HG02943 (cell line): ENCODE data around the gene IFNGR1.
"Not testable (repeated sequence)": the region's sequence is repeated elsewhere in the genome, so short reads cannot be mapped to it uniquely, and the experiment has no call there.

Experiments used
- ATAC-seq: cut with Tn5 transposase; IDR thresholded peaks from one replicate; pipeline ENCODE4 v1.9.1; 2021; ENCODE audit warnings: mild to moderate bottlenecking, low read depth, moderate library complexity; ENCODE audit not compliant: unreplicated experiment

IFNGR1 gene

DNA sequence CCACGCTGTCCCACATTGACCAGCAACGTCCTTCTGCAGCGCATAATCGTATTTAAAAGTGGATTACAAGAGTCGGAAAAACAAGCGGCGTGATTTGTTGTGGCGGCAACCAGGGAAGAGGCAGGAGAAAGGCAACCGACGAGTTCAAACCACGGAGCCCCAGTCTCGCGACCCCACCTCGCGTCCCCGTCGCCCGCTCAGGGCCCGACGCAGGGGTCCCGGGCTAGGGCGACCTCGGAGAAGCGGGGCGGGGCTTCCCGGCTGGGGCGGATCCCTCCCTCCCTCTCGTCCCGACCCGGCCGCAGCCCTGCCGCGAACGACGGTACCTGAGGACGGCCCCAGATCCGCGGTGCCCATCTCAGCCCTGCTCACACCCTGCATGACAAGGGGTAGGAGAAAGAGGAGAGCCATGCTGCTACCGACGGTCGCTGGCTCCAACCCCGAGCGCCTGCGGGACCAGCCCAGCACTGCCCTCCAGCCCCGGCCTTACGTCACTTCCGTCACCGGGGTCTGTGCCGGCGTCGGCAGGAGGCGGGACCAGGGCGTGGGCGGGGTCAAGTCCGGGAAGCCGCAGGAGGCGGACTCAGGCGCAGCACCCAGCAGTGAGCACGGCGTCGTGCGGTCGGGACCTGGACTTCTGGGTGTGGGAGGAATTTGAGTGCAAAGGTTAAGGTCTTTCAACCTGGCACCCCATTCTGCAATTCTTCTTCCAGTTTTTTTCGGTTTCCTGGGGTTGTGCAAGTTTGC, at the start of gene IFNGR1:
TSS of gene IFNGR1 (minus strand) at position 469 of the 747 bp plus-strand sequence. CDS start at position 411, 58 bp downstream.
- peak; percentile 95 for ATAC-seq

DNA sequence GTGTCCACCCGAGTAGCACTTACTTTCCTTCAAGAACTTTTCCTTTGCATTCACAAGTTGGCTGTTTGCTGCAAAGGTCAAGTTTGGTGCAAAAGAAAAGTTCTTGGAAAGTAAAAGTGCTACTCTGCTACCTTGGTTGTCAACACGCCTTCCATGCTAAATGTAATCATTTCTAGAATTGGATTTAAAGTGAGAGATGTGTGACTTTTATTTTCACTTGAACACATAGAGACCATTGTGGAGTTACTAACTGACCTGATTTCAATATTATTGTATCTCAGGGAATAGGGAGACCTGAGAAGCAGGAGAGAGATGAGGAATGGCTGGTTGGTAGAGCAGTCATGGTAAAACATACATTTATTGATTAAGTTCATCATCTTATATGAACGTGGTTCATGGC, 49.7 kb upstream of the IFNGR1 start:
- ATAC-seq, result no peak

DNA sequence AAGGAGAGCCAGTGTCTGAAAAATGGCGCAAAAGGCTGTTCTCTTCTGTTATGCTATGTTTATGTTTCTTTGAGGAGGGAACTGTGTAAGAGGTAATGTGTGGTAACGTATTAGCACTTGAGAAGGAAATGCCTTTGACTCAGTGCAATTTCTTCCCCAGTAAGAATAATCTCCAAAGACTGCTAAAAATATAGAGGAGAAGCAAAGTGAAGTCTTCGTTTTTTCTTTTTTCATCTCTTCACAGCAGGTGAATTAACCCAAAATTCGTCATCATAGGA, 47.1 kb upstream of the IFNGR1 start:
- ATAC-seq, result no peak

DNA sequence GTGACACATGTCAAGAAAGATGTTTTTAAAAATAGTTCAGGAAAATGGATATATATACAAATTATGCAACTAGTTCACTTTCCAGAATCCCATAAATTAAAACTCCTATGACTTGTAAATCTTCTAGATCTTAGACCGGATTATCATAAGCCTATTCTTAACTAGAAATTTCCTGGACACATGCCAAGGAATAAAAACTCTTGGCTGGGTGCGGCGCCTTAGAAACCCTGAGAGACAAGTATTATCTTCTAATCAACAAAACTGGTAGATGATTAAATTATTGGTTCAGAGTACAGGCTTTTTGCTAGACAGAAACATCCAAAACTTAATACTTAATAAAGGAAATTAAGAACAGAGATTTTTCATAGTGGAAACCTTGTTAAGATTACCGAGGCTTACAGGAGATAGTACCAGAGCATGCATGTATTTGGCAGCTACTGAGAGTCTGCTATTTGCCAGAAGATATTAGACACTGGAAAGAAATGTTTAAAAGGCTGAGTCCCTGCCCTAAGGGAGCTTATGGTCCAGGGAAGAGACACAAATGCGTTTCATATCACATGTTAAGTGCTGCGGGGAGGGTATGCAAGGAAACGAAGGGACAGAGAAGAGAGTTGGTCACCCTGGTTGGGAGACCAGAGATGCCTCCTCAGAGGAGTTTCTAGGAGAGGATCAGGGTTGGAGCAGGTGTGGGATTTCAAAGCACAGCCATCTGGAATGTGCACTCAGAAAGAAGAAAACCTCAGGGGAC, 46.5 kb upstream of the IFNGR1 start:
- ATAC-seq, result no peak

DNA sequence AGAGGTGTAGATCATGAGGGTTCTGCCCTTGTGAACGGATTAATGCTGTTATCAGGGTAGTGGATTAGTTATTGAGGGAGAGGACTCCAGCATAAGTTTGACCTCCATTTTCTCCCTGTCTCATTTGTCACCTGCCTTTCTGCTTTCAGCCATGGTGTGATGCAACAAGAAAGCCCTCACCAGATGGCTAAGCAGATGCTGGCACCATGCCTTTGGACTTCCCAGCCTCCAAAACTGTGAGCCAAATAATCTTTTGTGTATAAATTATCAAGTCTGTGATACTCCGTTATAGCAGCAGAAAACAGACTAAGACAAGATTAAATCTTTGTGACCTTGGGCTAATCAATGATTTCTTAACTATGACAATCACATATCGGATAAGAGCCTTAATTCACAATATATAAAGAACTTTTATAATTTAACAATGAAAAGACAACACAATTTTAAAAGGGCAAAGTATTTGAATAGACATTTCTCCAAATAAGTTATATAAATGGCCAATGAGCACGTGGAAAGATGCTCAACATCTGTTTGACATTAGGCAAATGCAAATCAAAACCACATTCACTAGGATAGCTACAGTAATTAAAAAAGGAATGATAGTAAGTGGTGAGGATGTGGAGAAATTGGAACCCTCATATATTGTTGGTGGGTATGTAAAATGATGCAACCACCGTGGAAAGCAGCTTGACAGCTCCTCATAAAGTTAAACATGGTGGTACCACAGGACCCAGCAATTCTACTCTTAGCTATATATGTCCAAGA, 45.3 kb upstream of the IFNGR1 start:
- ATAC-seq, result no peak

DNA sequence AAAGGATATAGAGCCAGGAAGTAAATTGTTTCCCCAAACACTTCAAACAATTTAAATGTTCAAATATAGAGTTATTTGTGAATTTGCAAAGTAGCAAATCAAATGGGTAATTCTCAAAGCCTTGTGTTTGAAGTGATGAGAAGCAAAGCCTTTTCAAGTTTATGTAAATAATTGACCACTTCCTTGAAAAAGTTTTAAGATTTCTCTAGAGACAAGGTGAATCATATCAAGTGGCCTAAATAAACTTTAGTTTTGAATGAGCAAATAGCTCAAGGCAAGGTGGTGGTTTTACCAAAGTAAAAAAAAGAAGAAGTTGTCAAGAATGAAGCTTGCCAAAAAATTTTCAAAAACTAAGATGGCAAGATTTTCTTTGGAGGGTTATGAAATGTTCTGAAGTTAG, 42.6 kb upstream of the IFNGR1 start:
- ATAC-seq, result no peak

DNA sequence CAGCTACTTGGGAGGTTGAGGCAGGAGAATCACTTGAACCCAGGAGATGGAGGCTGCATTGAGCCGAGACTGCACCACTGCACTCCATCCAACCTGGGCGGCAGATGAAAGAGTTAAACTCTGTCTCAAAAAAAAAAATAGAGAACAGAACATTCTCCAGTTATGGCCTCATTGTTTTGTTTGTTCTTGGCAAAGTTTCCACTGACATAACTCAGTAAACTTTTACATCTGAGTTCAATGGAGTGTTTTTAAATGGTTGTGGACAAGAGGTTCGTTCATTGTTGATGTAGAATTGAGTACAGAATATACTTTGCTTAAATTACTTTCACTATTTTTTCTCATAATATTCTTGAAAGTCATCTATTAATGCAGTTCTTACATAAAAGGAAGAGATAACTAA, 42.2 kb upstream of the IFNGR1 start:
- ATAC-seq, result no peak

DNA sequence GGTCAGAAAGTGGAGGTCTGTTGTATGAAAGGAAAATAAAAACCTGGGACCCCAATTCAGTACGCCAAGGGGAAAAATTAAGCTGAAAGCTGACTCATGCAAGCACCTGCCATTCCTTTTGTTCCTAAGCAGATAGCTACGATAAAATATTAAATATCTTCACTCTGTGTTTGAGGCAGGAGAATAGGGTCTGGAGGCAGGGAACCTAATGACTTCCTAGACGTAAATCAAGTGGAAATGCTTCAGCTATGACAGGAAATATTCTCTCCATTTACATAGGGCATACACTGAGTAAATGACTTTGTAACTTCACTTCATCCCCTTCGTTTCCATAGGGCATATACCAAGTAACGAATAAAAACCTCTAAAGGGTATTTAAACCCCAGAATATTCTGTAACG, 41.0 kb upstream of the IFNGR1 start:
- no peak for ATAC-seq

DNA sequence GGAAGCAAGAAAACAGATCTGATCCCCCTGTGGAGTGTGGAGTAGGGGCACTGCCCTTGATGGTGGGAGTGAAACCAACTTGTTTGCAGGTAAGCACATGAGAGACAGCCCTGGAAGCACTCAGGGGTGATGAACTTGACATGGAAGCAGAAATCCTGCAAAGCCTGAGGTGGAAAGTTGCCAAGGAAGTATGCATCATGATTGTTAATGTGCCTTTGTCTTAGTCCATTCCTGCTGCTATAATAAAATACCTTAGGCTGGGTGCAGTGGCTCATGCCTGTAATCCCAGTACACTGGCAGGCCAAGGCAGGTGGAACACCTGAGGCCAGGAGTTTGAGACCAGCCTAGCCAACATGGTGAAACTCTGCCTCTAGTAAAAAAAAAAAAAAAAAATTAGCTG, 40.2 kb upstream of the IFNGR1 start:
- no peak for ATAC-seq

DNA sequence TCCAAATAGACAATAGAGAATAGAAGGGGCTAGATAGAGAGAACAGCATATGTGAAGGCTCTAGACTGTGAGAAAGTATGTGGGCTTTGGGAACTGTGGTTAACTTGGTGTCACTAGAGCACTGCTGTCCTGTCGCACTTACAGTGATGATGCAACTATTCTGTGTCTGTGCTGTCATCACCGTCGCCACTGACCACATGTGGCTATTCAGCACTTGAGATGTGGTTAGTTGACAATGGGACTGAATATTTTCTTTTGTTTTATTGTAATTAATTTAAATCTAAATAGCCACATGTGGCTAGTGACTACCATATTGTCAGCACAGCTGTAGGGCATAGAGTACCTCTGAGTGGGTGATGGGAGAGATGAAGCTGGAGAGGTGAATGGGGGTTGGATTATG, 39.0 kb upstream of the IFNGR1 start:
- no peak for ATAC-seq

DNA sequence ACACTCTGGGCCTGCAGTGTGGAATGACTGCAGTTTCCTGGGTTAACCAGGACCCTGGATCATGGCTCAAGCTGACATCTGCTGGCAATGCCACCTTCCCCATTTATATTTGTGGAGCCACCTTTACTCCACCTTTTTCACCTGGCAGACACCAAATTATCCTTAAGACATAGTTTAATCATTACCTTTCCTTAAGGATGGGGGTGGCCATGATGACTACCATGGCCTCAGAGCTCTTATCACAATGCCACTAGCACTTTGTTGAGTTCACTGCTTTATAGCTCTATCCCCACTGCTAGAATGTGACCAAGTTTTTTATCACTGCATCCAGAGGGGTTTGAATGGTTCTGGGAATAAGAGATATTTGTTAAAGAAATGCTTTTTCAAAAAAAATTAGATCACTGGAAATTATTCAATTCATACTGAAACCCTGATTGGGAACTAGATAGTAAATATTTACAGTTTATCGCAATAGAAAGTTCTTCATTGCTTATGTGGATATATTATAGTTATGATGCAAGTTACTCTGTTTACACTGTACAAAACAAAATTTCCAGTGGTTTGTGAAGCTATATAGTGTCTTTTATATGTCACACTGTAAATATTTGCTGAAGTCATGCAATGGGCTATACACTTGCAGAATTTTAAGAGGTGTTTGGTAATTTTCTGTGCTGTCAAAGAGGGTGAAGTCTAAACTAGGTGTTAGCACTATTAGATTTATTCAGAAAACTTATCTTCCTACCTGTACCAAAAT, 37.3 kb upstream of the IFNGR1 start:
- no peak for ATAC-seq

DNA sequence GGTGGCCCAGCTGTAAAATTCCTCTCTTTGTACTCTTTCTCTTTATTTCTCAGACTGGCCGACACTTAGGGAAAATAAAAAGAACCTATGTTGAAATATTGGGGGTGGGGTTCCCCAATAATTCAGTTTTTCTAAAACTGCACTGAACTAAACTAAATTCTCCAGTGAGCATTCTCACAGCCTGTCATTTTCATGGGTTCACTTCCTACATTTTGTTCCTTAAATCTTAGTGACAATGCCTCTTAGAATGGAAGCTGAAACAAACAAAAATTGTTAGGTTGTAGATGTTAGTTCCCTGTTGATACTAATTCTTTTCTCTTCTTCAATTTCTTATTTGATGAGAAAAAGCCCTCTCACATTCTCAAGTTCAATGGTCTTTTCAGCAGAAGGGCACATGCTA, 35.8 kb upstream of the IFNGR1 start:
- no peak for ATAC-seq

DNA sequence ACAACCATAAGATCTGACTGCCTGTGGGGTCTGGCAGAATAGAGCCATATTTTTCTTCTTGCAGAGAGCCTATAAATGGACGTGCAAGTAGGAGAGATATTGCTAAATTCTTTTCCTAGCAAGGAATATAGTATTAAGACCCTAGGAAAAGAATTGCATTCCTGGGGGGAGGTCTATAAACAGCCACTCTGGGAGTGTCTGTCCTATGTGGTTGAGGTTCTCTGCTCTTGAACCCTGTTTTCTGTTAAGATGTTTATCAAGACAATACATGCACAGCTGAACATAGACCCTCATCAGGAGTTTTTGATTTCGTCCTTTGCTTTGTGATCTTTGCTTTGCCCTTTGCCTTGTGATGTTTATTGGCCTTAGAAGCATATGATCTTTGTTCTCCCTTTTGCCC, 35.2 kb upstream of the IFNGR1 start:
- ATAC-seq, result not testable (repeated sequence)

DNA sequence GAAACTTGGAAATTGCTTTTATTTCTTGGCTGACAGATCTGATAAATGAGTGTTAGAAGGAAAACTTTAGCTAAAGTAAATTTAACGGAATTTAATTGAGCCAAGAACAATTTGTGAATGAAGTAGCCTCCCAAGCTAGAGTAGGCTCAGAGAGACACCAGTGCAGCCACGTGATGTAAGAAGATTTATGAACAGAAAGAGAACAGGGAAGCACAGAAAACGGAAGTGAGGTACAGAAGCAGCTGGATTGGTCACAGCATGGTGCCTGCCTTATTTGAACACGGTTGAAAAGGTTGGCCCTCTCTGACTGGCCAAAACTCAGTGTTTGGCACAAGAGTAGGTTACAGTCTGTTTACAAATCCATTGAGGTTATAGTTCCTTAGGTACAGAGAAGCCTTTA, 29.5 kb upstream of the IFNGR1 start:
- no peak for ATAC-seq

DNA sequence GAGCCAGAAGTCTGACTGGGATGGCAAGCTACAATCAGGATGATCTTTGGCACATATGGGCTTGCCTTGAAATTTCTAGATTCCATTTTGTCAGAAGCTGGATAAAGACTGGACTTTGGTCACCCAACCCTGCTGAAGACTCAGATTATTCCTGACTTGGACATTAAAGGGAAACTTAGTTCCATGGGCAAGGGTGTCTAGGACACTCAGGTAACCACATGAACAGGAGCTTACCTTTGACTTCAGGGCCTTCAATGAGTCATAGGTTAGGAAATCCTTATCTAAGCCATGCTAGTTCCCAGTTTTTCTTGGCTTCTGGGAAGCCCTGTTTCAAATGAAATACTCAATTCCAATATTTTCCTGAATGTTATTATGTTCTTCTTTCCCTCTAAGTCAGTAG, 28.5 kb upstream of the IFNGR1 start:
- ATAC-seq, result no peak

DNA sequence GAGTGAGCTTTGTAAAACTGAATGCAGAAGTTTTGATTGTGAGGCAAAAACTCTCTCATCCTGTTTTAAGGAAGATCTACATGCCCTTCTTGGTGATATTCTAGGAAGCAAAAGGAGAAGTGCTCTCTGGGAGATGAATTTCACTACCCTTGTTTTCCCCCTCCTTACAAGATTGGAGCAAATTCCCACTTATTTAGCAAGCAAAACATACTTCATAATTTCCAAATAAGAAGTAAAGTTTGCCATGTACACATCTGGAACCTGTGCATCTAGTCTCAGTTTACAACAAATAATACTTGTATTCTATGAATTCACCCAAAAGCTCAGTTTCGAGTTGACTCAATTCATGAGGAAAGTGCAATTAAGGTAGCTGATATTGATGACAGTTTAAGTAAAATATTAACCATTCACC, 27.6 kb upstream of the IFNGR1 start:
- ATAC-seq, result no peak

DNA sequence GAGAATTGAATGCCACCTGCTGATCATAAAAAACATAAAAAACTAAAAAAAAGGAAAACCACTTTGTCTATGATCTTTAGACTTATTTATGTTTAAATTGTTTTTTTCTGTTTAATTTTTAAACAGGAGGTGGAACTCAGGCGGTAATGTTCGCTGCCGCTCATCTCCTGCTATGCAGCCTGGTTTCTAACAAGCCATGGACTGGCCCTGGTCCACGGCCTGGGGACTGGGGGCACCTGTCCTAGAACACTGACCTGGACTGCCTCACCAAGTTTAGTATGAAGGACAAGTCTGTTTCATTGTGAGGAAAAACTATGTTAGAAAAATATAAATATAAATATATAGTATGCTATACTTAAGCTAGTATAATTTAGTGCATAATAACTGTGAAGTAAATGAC, 27.0 kb upstream of the IFNGR1 start:
- ATAC-seq, result no peak

DNA sequence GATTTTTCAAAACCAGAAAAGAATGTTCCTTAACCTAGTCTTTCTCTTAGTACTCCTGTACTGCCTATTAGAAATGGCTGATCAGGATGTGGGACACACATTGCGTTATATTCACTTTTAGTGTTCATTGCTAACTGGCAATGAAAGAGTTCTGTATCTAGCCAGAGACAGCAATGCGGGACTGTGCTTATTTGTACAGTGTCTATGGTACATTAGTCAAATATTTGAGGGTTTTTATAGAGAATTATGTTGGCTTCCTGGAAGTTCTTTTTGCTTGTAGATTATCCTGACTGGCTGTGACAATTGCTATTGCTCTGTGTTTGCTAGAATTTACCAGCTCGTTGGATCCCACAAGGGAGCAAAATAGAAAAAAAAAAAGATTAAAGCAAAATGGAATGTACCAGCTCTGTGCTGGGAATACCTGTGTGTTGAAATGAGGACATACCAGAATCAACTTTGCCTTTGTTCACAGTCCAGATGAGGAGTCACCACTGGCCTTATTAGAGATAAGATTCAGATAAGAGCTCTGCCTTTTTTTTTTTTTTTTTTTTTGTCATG, 22.4 kb upstream of the IFNGR1 start:
- ATAC-seq, result no peak

DNA sequence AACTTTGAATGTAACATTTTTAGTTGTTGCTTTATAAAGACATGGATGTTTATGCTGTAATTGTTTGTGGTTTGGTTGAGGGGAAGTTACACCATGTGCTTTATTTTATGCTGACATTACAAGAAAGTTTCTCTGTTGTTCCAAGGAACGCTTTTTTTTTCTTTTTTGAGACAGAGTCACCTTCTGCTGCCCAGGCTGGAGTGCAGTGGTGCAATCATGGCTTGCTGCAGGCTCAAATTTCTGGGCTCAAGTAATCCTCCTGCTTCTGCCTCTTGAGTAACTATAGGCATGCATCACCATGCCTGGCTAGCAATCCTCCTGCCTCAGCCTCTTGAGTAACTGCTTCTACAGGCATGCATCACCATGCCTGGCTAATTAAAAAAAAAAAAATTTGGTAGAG, 21.0 kb upstream of the IFNGR1 start:
- no peak for ATAC-seq

DNA sequence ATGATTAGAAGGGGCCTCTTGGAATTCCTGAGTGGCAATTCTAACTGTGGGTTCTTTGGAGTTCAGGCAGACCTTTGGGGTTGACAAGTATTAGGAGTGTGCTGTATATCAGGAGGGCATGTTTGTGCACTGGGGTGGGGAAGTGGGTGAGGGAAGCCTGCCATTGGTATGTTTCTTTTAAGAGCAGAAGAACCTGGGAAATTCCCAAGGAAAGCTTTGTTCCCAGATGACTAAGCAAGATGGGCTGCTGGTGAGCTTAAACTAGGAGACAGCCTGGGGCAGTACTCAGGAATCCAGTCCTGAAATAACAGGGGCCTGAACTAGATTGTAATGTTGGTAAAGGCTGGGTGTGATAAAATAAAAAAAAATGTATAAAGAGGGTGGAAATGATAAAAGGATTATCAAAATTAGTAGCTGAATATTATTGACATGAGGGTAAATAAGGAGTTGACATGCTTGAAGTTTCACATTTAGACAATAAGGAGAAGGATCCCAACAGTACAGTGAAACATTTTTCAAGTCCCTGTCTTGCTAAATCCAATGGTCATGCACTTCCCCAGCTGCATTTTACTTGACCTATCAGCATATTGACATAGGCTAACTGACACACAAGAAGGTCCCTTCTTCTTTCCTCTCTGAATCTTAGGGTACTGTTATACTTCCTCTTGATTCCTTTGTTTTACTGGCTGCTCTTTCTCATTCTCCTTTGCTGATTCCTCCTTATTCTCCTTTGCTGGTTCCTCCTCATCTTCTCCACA, 18.4 kb upstream of the IFNGR1 start:
- ATAC-seq, result no peak
